GM23338 (cell line): Measurements from ENCODE around the gene CTNNA3. TPM values are rescaled to one million over a fixed set of nuclear protein-coding genes. Genes with fewer than 3 reads are reported as not detected.

Experiments
- ATAC-seq: fragments of 200-7000 bp; cut with Tn5 transposase; 3 replicates; pipeline ENCODE4 v1.9.1; 2020
- DNase-seq: peaks from one replicate; pipeline ENCODE4 v3.0.0-alpha.2; 2015; ENCODE audit warnings: low spot score
- H2AFZ ChIP-seq: fragments of 200-600 bp; sonication (generic); 2 replicates; pipeline ENCODE4 v1.8.0; 2016; ENCODE audit warnings: antibody characterized with exemption, mild to moderate bottlenecking, moderate library complexity
- H3F3A ChIP-seq: fragments of 200-600 bp; sonication (generic); replicated peaks from 2 replicates; pipeline ENCODE4 v1.8.0; 2017; ENCODE audit warnings: antibody characterized with exemption, mixed run types, low read depth
- H3K27ac ChIP-seq: fragments of 200-600 bp; sonication (generic); 2 replicates; pipeline ENCODE4 v1.6.1; 2016; ENCODE audit warnings: low read depth
- H3K27me3 ChIP-seq: fragments of 200-600 bp; sonication (generic); 2 replicates; pipeline ENCODE4 v1.8.0; 2016; ENCODE audit warnings: mild to moderate bottlenecking, mixed run types, moderate library complexity; ENCODE audit not compliant: insufficient read depth
- H3K36me3 ChIP-seq: fragments of 200-600 bp; sonication (generic); 2 replicates; pipeline ENCODE4 v1.8.0; 2016; ENCODE audit warnings: mild to moderate bottlenecking; ENCODE audit not compliant: insufficient read depth
- H3K4me1 ChIP-seq: fragments of 200-600 bp; sonication (generic); 2 replicates; pipeline ENCODE4 v1.8.0; 2016; ENCODE audit warnings: mild to moderate bottlenecking, moderate library complexity; ENCODE audit not compliant: insufficient read depth
- H3K4me2 ChIP-seq: fragments of 200-600 bp; sonication (generic); 2 replicates; pipeline ENCODE4 v1.7.1; 2017; ENCODE audit warnings: mixed run types
- H3K4me3 ChIP-seq: fragments of 200-600 bp; sonication (generic); 2 replicates; pipeline ENCODE4 v1.6.1; 2016; ENCODE audit warnings: mixed run types
- H3K79me2 ChIP-seq: fragments of 200-600 bp; sonication (generic); replicated peaks from 2 replicates; pipeline ENCODE4 v1.8.0; 2017; ENCODE audit warnings: mild to moderate bottlenecking; ENCODE audit not compliant: insufficient read depth
- H3K9me2 ChIP-seq: fragments of 200-600 bp; sonication (generic); 2 replicates; pipeline ENCODE4 v1.8.0; 2017; ENCODE audit not compliant: insufficient read depth
- H4K20me1 ChIP-seq: fragments of 200-600 bp; sonication (generic); replicated peaks from 2 replicates; pipeline ENCODE4 v1.8.0; 2017; ENCODE audit warnings: mild to moderate bottlenecking; ENCODE audit not compliant: insufficient read depth
- H3K27ac Mint-ChIP-seq: 2 replicates; pipeline ENCODE4 v1.8.0; 2020; ENCODE audit warnings: inconsistent platforms, mild to moderate bottlenecking, moderate library complexity, mixed read lengths
- H3K27me3 Mint-ChIP-seq: 3 replicates; pipeline ENCODE4 v1.8.0; 2022; ENCODE audit warnings: low read depth, mild to moderate bottlenecking, moderate library complexity, mixed read lengths, inconsistent platforms; ENCODE audit not compliant: insufficient read depth, poor library complexity
- H3K36me3 Mint-ChIP-seq: 3 replicates; pipeline ENCODE4 v1.8.0; 2021; ENCODE audit warnings: low read depth, mild to moderate bottlenecking, inconsistent platforms, moderate library complexity, mixed read lengths
- H3K4me1 Mint-ChIP-seq: 3 replicates; pipeline ENCODE4 v1.8.0; 2020; ENCODE audit warnings: mild to moderate bottlenecking, inconsistent platforms, mixed read lengths
- H3K4me3 Mint-ChIP-seq: 3 replicates; pipeline ENCODE4 v1.8.0; 2021; ENCODE audit warnings: moderate library complexity, mild to moderate bottlenecking, inconsistent platforms, mixed read lengths
- H3K9me3 Mint-ChIP-seq: 3 replicates; pipeline ENCODE4 v1.8.0; 2020; ENCODE audit warnings: moderate library complexity, mild to moderate bottlenecking, inconsistent platforms, mixed read lengths
- CREB1 ChIP-seq: fragments of 250-450 bp; sonication (Bioruptor Pico); IDR thresholded peaks from 2 replicates; pipeline ENCODE4 v1.5.0; 2020; ENCODE audit warnings: low read depth, mild to moderate bottlenecking, moderate library complexity
- ZNF331 ChIP-seq: fragments of 250-450 bp; sonication (Bioruptor Pico); IDR thresholded peaks from 2 replicates; pipeline ENCODE4 v1.5.0; 2020; ENCODE audit warnings: low read depth, mild to moderate bottlenecking, moderate library complexity
- polyA plus RNA-seq: library from polyadenylated mRNA; unstranded; fragments of >200 nt; fragmentation: Nextera tagmentation; extraction: Ambion mirVana; gene quantifications from 2 replicates; pipeline ENCODE4 v1.2.1, GENCODE V29; 2016
- total RNA-seq: library from RNA; depleted of rRNA; stranded (reverse); fragments of >200 nt; shearing (Covaris generic); gene quantifications from 2 replicates; pipeline ENCODE4 v1.2.3, GENCODE V29; 2014
- TF ChIP-seq, protein P1 (sequence below): IDR thresholded peaks from one replicate; pipeline ENCODE4 v1.6.1; 2018; ENCODE audit warnings: antibody characterized with exemption; ENCODE audit not compliant: unreplicated experiment
- TF ChIP-seq, protein P2 (sequence below), 2 experiments: fragments of 200-600 bp in 1 of 2; sonication (generic) in 1 of 2; conservative IDR thresholded peaks; 2 replicates each; pipeline versions ENCODE4 v1.5.1 to v1.6.1; 2016 to 2017; ENCODE audit warnings: antibody characterized with exemption in 2 of 2, low read depth in 2 of 2, mild to moderate bottlenecking in 2 of 2, moderate library complexity in 1 of 2
- TF ChIP-seq, protein P3 (sequence below): fragments of 250-450 bp; sonication (Bioruptor Pico); IDR thresholded peaks from 2 replicates; pipeline ENCODE4 v1.5.0; 2020; ENCODE audit warnings: mild to moderate bottlenecking, moderate library complexity
- TF ChIP-seq, protein P4 (sequence below): IDR thresholded peaks from 2 replicates; pipeline ENCODE4 v1.6.1; 2016; ENCODE audit warnings: antibody characterized with exemption

Gene CTNNA3
- total and polyA plus RNA-seq, 2 experiments from 2014 or later: 0.71 to 3.3 TPM

DNA sequence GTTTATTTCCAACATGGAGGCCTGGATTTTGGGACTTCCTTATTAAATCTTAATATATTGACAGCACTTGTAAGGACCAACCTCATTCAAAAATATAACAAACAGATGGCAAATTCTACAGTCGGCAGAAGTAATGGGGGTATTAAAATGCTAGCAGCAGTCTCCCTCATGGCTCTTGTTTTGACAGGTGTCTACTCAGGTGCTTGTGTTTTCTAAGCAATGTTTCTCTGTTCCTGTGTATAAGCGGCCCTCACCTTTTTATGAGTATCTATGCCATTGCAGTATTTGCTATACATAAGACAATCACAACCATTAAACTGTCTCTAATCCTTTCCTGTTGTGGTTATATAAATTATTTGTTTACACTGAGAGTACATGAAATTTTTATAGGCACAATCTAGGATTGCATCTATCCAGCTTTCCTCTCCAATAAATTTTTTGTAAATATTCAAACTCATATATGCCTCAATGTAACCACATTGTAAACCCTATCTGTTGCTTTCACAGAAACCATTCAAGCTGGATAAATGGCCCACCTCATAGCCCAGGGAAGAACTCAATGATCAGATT, 835.5 kb downstream of the CTNNA3 start:
- H3K4me1 Mint-ChIP-seq: no peaks in the 10 kb centered on the region
- no peaks in the 10 kb centered on the region for H3K27me3 Mint-ChIP-seq

More for the DNA sequence above, 835.5 kb downstream of the CTNNA3 start:
- Histone ChIP-seq H4K20me1 (no peaks in the 10 kb centered on the region), H3K9me2 (no peaks in the 10 kb centered on the region), H3K4me1 (no peaks in the 10 kb centered on the region), H3K4me3 (no peak overlapping the region), H3K4me2 (no peak overlapping the region), H3F3A (no peaks in the 10 kb centered on the region), H2AFZ (no peak overlapping the region), H3K79me2 (no peaks in the 10 kb centered on the region), H3K27ac (no peak overlapping the region), H3K36me3 (no peaks in the 10 kb centered on the region), H3K27me3 (no peaks in the 10 kb centered on the region)
- Mint-ChIP-seq H3K9me3 (peaks cover 8% of the 10 kb centered on the region; the same call in 1 of the 3 replicates), H3K27ac (no peak overlapping the region), H3K36me3 (peaks cover 4% of the 10 kb centered on the region; the same call in 2 of the 3 replicates), H3K4me3 (no peak overlapping the region)
- TF ChIP-seq CREB1 (CRISPR knock-in tag) (no peak), ZNF331 (CRISPR knock-in tag) (no peak)
- TF ChIP-seq, protein P1, sequence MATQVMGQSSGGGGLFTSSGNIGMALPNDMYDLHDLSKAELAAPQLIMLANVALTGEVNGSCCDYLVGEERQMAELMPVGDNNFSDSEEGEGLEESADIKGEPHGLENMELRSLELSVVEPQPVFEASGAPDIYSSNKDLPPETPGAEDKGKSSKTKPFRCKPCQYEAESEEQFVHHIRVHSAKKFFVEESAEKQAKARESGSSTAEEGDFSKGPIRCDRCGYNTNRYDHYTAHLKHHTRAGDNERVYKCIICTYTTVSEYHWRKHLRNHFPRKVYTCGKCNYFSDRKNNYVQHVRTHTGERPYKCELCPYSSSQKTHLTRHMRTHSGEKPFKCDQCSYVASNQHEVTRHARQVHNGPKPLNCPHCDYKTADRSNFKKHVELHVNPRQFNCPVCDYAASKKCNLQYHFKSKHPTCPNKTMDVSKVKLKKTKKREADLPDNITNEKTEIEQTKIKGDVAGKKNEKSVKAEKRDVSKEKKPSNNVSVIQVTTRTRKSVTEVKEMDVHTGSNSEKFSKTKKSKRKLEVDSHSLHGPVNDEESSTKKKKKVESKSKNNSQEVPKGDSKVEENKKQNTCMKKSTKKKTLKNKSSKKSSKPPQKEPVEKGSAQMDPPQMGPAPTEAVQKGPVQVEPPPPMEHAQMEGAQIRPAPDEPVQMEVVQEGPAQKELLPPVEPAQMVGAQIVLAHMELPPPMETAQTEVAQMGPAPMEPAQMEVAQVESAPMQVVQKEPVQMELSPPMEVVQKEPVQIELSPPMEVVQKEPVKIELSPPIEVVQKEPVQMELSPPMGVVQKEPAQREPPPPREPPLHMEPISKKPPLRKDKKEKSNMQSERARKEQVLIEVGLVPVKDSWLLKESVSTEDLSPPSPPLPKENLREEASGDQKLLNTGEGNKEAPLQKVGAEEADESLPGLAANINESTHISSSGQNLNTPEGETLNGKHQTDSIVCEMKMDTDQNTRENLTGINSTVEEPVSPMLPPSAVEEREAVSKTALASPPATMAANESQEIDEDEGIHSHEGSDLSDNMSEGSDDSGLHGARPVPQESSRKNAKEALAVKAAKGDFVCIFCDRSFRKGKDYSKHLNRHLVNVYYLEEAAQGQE: no peak
- TF ChIP-seq, protein P2, sequence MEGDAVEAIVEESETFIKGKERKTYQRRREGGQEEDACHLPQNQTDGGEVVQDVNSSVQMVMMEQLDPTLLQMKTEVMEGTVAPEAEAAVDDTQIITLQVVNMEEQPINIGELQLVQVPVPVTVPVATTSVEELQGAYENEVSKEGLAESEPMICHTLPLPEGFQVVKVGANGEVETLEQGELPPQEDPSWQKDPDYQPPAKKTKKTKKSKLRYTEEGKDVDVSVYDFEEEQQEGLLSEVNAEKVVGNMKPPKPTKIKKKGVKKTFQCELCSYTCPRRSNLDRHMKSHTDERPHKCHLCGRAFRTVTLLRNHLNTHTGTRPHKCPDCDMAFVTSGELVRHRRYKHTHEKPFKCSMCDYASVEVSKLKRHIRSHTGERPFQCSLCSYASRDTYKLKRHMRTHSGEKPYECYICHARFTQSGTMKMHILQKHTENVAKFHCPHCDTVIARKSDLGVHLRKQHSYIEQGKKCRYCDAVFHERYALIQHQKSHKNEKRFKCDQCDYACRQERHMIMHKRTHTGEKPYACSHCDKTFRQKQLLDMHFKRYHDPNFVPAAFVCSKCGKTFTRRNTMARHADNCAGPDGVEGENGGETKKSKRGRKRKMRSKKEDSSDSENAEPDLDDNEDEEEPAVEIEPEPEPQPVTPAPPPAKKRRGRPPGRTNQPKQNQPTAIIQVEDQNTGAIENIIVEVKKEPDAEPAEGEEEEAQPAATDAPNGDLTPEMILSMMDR (conservative IDR thresholded peaks at IDR 0.05; ENCODE audit: low read depth in 2 of 2): no peak
- TF ChIP-seq, protein P3, sequence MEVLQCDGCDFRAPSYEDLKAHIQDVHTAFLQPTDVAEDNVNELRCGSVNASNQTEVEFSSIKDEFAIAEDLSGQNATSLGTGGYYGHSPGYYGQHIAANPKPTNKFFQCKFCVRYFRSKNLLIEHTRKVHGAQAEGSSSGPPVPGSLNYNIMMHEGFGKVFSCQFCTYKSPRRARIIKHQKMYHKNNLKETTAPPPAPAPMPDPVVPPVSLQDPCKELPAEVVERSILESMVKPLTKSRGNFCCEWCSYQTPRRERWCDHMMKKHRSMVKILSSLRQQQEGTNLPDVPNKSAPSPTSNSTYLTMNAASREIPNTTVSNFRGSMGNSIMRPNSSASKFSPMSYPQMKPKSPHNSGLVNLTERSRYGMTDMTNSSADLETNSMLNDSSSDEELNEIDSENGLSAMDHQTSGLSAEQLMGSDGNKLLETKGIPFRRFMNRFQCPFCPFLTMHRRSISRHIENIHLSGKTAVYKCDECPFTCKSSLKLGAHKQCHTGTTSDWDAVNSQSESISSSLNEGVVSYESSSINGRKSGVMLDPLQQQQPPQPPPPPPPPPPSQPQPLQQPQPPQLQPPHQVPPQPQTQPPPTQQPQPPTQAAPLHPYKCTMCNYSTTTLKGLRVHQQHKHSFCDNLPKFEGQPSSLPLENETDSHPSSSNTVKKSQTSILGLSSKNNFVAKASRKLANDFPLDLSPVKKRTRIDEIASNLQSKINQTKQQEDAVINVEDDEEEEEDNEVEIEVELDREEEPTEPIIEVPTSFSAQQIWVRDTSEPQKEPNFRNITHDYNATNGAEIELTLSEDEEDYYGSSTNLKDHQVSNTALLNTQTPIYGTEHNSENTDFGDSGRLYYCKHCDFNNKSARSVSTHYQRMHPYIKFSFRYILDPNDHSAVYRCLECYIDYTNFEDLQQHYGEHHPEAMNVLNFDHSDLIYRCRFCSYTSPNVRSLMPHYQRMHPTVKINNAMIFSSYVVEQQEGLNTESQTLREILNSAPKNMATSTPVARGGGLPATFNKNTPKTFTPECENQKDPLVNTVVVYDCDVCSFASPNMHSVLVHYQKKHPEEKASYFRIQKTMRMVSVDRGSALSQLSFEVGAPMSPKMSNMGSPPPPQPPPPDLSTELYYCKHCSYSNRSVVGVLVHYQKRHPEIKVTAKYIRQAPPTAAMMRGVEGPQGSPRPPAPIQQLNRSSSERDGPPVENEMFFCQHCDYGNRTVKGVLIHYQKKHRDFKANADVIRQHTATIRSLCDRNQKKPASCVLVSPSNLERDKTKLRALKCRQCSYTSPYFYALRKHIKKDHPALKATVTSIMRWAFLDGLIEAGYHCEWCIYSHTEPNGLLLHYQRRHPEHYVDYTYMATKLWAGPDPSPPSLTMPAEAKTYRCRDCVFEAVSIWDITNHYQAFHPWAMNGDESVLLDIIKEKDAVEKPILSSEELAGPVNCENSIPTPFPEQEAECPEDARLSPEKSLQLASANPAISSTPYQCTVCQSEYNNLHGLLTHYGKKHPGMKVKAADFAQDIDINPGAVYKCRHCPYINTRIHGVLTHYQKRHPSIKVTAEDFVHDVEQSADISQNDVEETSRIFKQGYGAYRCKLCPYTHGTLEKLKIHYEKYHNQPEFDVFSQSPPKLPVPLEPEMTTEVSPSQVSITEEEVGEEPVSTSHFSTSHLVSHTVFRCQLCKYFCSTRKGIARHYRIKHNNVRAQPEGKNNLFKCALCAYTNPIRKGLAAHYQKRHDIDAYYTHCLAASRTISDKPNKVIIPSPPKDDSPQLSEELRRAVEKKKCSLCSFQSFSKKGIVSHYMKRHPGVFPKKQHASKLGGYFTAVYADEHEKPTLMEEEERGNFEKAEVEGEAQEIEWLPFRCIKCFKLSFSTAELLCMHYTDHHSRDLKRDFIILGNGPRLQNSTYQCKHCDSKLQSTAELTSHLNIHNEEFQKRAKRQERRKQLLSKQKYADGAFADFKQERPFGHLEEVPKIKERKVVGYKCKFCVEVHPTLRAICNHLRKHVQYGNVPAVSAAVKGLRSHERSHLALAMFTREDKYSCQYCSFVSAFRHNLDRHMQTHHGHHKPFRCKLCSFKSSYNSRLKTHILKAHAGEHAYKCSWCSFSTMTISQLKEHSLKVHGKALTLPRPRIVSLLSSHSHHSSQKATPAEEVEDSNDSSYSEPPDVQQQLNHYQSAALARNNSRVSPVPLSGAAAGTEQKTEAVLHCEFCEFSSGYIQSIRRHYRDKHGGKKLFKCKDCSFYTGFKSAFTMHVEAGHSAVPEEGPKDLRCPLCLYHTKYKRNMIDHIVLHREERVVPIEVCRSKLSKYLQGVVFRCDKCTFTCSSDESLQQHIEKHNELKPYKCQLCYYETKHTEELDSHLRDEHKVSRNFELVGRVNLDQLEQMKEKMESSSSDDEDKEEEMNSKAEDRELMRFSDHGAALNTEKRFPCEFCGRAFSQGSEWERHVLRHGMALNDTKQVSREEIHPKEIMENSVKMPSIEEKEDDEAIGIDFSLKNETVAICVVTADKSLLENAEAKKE (CRISPR knock-in tag): no peak
- TF ChIP-seq, protein P4, sequence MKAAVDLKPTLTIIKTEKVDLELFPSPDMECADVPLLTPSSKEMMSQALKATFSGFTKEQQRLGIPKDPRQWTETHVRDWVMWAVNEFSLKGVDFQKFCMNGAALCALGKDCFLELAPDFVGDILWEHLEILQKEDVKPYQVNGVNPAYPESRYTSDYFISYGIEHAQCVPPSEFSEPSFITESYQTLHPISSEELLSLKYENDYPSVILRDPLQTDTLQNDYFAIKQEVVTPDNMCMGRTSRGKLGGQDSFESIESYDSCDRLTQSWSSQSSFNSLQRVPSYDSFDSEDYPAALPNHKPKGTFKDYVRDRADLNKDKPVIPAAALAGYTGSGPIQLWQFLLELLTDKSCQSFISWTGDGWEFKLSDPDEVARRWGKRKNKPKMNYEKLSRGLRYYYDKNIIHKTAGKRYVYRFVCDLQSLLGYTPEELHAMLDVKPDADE: no peak
- no peak for DNase-seq
- no peak for ATAC-seq
